GM19239 (cell line): ENCODE results near the gene CRADD.
"Not testable (repeated sequence)": the region's sequence is repeated elsewhere in the genome, so short reads cannot be mapped to it uniquely, and the experiment has no call there.

Experiments used
- DNase-seq: peaks from one replicate; pipeline ENCODE4 v3.0.0; 2011; ENCODE audit warnings: low spot score; ENCODE audit not compliant: insufficient read length
- FAIRE-seq: peaks from 2 replicates; lab custom pipeline; 2011; peaks lifted over from hg19 to GRCh38; lab: Jason Lieb, UNC

Gene CRADD

GRCh38 chr12:93853698-93854478 lies 176.7 kb downstream of the CRADD start:
- DNase-seq = no peak
- FAIRE-seq = no peak

- FAIRE-seq = no peak
- DNase-seq = no peak
Observed at GRCh38 chr12:93855261-93855660, 178.1 kb downstream of the CRADD start.

- FAIRE-seq (no peak), DNase-seq (no peak)
Observed at GRCh38 chr12:93856611-93857010, 179.4 kb downstream of the CRADD start.

GRCh38 chr12:93857279-93857938 lies 180.2 kb downstream of the CRADD start:
- no peak for FAIRE-seq
- DNase-seq = no peak

GRCh38 chr12:93857991-93858447 lies 180.8 kb downstream of the CRADD start:
- FAIRE-seq = no peak
- DNase-seq = no peak

GRCh38 chr12:93860668-93861373 lies 183.6 kb downstream of the CRADD start:
- FAIRE-seq (no peak), DNase-seq (no peak)

GRCh38 chr12:93862424-93862823 lies 185.2 kb downstream of the CRADD start:
- no peak for DNase-seq
- no peak for FAIRE-seq

GRCh38 chr12:93865751-93866150 lies 188.6 kb downstream of the CRADD start:
- FAIRE-seq (no peak), DNase-seq (no peak)

- FAIRE-seq (no peak), DNase-seq (no peak)
Observed at GRCh38 chr12:93868771-93869170, 191.6 kb downstream of the CRADD start.

GRCh38 chr12:93870020-93870795 lies 193.0 kb downstream of the CRADD start:
- FAIRE-seq (no peak), DNase-seq (no peak)

GRCh38 chr12:93871566-93871965 lies 194.4 kb downstream of the CRADD start:
- FAIRE-seq, DNase-seq: not testable (repeated sequence)

- DNase-seq (no peak), FAIRE-seq (no peak)
Observed at GRCh38 chr12:93873561-93873960, 196.4 kb downstream of the CRADD start.

GRCh38 chr12:93875157-93875556 lies 198.0 kb downstream of the CRADD start:
- DNase-seq = no peak
- no peak for FAIRE-seq

GRCh38 chr12:93876360-93876759 lies 199.2 kb downstream of the CRADD start:
- no peak for DNase-seq
- FAIRE-seq = no peak

- no peak for DNase-seq
- no peak for FAIRE-seq
Observed at GRCh38 chr12:93877446-93877845, 200.3 kb downstream of the CRADD start.

- FAIRE-seq (no peak), DNase-seq (no peak)
Observed at GRCh38 chr12:93879476-93880421, 202.6 kb downstream of the CRADD start.

- DNase-seq = no peak
- FAIRE-seq = no peak
Observed at GRCh38 chr12:93880853-93881522, 203.8 kb downstream of the CRADD start.

GRCh38 chr12:93882763-93883162 lies 205.6 kb downstream of the CRADD start:
- FAIRE-seq = no peak
- DNase-seq = no peak
